Ascending aorta (tissue), 2 donors: ENCODE data around the gene RIN2. TPM values are rescaled to one million over a fixed set of nuclear protein-coding genes. Genes with fewer than 3 reads are reported as not detected.

Experiments
- DNase-seq, 2 donors: peaks; one replicate each; pipeline ENCODE4 v3.0.0-alpha.2; 2019; ENCODE audit warnings: low spot score in 2 of 2
- H3K27ac ChIP-seq, 2 donors: fragments of 200-600 bp; sonication (generic); one replicate each; pipeline ENCODE4 v1.5.1; 2016 to 2017; ENCODE audit warnings: mild to moderate bottlenecking in 1 of 2
- H3K27me3 ChIP-seq: fragments of 200-600 bp; sonication (generic); one replicate; pipeline ENCODE4 v1.5.1; 2017
- H3K36me3 ChIP-seq, 2 donors: fragments of 200-600 bp; sonication (generic); one replicate each; pipeline ENCODE4 v1.5.1; 2016
- H3K4me1 ChIP-seq, 2 donors: fragments of 200-600 bp; sonication (generic); one replicate each; pipeline ENCODE4 v1.5.1; 2016 to 2017; ENCODE audit warnings: mild to moderate bottlenecking in 1 of 2
- H3K4me3 ChIP-seq, 2 donors: fragments of 200-600 bp; sonication (generic); one replicate each; pipeline ENCODE4 v1.5.1; 2016 to 2017; ENCODE audit warnings: mild to moderate bottlenecking in 1 of 2
- H3K9me3 ChIP-seq, 2 donors: fragments of 200-600 bp; sonication (generic); one replicate each; pipeline ENCODE4 v1.5.1; 2016
- CTCF ChIP-seq, 3 experiments: fragments of 200-600 bp in 2 of 3; fragments of 450-650 bp in 1 of 3; sonication (generic) in 2 of 3; IDR thresholded peaks; one replicate each; pipeline ENCODE4 v1.5.1; 2016 to 2019; ENCODE audit warnings: antibody characterized with exemption in 3 of 3, mild to moderate bottlenecking in 1 of 3, moderate library complexity in 1 of 3
- intact Hi-C: fragments of 100-400 bp; cut with DNase I; formaldehyde crosslinking; loops from one replicate; pipeline ENCODE4 v1.15.1; 2023
- total RNA-seq: library from RNA; depleted of rRNA; stranded (reverse); fragments of >200 nt; gene quantifications from one replicate; pipeline ENCODE4 v1.1.0, GENCODE V29; 2016

Gene RIN2
- total RNA-seq, 1 donor from 2014 or later, result 45.7 TPM

GRCh38 chr20:19757487-19758132, 448 bp upstream of the RIN2 start:
- TF ChIP-seq CTCF (IDR thresholded peaks at IDR 0.05), result no peak
- peaks cover 5 to 17% of the 10 kb centered on the region in 2 donors for H3K4me1 ChIP-seq
- no peaks in the 10 kb centered on the region for H3K27me3 ChIP-seq
- H3K36me3 ChIP-seq, result no peaks in the 10 kb centered on the region
- no peaks in the 10 kb centered on the region for H3K9me3 ChIP-seq
- peak overlapping the region; percentile 97 for H3K27ac ChIP-seq
- H3K4me3 ChIP-seq, result peak overlapping the region; percentile 92 to 97
- DNase-seq, result peak; percentile 69 to 93
- intact Hi-C loops, result loop anchor here (1.0 to 5.0 kb wide), 3 partner anchors 22 to 130 kb away; no protein-coding TSS in a partner anchor

DNA sequence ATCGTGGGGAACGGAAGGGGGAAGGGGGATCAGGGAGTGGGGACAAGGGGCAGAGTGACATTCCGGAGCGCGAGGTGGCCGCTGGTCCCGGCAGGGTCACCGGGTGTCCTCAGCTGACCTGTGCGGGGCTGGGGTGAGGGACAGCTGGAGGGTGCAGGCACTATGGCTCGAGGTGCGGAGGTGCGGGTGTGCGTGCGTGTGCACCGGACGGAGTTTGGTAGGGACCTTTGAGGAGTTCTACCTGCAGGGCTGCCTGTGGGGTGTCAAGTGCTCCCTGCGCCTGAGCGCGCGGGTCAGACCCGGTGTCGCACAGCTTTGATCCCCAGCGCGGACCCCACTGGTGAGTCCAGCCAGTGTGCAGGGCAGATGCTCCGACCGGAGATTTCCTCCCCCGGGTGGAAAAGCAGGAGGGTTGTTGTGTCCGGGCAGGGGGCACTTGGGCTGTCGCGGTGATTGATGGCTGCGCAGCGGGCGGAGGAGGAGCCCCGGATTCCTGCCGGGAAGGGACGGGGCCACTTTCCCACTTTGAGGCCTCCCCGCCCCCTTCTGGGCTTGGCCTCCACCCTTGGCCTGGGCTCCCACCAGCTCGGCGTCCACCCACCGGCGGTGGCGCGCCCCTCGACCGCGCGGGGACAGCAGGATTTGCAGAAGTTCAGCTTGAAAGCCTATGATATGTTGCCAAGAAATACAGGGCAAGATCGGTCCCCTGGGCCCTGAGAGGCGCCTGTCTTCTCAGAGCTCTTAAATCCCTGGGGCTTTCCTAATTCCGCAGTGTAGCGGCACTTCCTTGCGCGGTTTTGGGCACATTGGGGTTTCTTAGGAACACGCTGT, 658 bp downstream of the RIN2 start:
- intact Hi-C loops, result loop anchor here (1.0 to 5.0 kb wide), 3 partner anchors 23 to 129 kb away; no protein-coding TSS in a partner anchor

GRCh38 chr20:19760371-19760721, 2.3 kb downstream of the RIN2 start:
- Histone ChIP-seq H3K4me3 (no peak overlapping the region), H3K36me3 (no peaks in the 10 kb centered on the region), H3K27me3 (no peaks in the 10 kb centered on the region), H3K4me1 (peaks cover 5 to 17% of the 10 kb centered on the region in 2 donors), H3K27ac (peak overlapping the region; percentile 44 to 97), H3K9me3 (no peaks in the 10 kb centered on the region)
- no peak for DNase-seq
- intact Hi-C loops, result loop anchor here (2.0 kb wide), 1 partner anchor 68 kb away; no protein-coding TSS in a partner anchor
- TF ChIP-seq CTCF (IDR thresholded peaks at IDR 0.05), result no peak

More for the DNA sequence above, 658 bp downstream of the RIN2 start:
- DNase-seq, result peak in 1 of 2 donors; percentile 88
- H3K4me1 ChIP-seq, result peaks cover 5 to 17% of the 10 kb centered on the region in 2 donors
- H3K9me3 ChIP-seq, result no peaks in the 10 kb centered on the region
- no peaks in the 10 kb centered on the region for H3K36me3 ChIP-seq
- H3K27ac ChIP-seq, result peak overlapping the region; percentile 97
- no peak for TF ChIP-seq CTCF (IDR thresholded peaks at IDR 0.05)
- H3K4me3 ChIP-seq, result peak overlapping the region; percentile 92 to 97
- H3K27me3 ChIP-seq, result no peaks in the 10 kb centered on the region

GRCh38 chr20:19761326-19761725, 3.3 kb downstream of the RIN2 start:
- Histone ChIP-seq H3K9me3 (no peaks in the 10 kb centered on the region), H3K27me3 (no peaks in the 10 kb centered on the region), H3K4me1 (peaks cover 5 to 17% of the 10 kb centered on the region in 2 donors), H3K4me3 (no peak overlapping the region), H3K36me3 (no peaks in the 10 kb centered on the region), H3K27ac (peak overlapping the region in 1 of 2 donors; percentile 97)
- TF ChIP-seq CTCF (IDR thresholded peaks at IDR 0.05), result no peak
- DNase-seq, result no peak
- intact Hi-C loops, result loop anchor here (2.0 kb wide), 1 partner anchor 69 kb away; no protein-coding TSS in a partner anchor

DNA sequence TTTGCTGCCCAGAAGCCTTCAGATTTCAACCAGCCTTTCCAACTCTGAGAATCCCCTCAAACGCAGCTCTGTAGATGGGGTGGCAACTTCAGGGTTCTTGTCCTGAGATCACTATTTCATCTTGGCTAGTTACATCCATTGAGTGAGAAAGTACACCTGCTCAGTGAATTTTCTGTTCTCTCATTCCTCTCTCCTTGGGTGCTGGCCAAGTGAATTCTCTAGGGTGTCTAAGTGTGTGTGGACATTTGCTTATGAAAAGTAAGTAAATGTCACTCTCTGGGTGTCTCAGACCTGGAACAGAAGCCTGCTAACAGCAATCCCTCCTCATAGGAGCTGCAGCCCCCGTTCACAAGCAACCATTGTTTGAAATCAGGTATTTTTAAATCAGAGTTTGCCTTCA, 3.8 kb downstream of the RIN2 start:
- H3K36me3 ChIP-seq, result no peaks in the 10 kb centered on the region
- intact Hi-C loops, result loop anchor here (2.0 kb wide), 1 partner anchor 69 kb away; no protein-coding TSS in a partner anchor
- DNase-seq, result peak in 1 of 2 donors; percentile 46
- no peak for TF ChIP-seq CTCF (IDR thresholded peaks at IDR 0.05)
- H3K27ac ChIP-seq, result no peak overlapping the region
- H3K4me3 ChIP-seq, result no peak overlapping the region
- H3K4me1 ChIP-seq, result peaks cover 3 to 13% of the 10 kb centered on the region in 2 donors
- H3K9me3 ChIP-seq, result no peaks in the 10 kb centered on the region
- H3K27me3 ChIP-seq, result no peaks in the 10 kb centered on the region
